HCT116 (cell line): ENCODE results near the gene FGB. TPM values are rescaled to one million over a fixed set of nuclear protein-coding genes. Genes with fewer than 3 reads are reported as not detected.

ENCODE experiments used
- ATAC-seq: fragments of 200-7000 bp; cut with Tn5 transposase; 2 replicates; pipeline ENCODE4 v1.9.1; 2020; ENCODE audit warnings: mild to moderate bottlenecking, moderate library complexity
- BruUV-seq: library from RNA; stranded (reverse); fragments of 400-500 nt; replicated peaks from 2 replicates; lab custom pipeline; 2021; lab: Mats Ljungman, UMichigan
- CTCF ChIA-PET: fragments of 300-600 bp; sonication (Branson Sonifier 250); formaldehyde crosslinking; loops from one replicate; lab custom pipeline; 2021; ENCODE audit warnings: antibody characterized with exemption; lab: Charles Lee
- POLR2A ChIA-PET: fragments of 300-600, 350-600 bp; sonication (Branson Sonifier 250); formaldehyde crosslinking; loops from one replicate; lab custom pipeline; 2021; ENCODE audit warnings: antibody characterized with exemption; lab: Charles Lee
- RAD21 ChIA-PET, 2 experiments: fragments of 300-600 bp; sonication (Branson Sonifier 250); formaldehyde crosslinking; loops; one replicate each; lab custom pipeline; 2023; ENCODE audit warnings: low total read pairs in 2 of 2; ENCODE audit not compliant: uncharacterized antibody in 2 of 2, unreplicated experiment in 2 of 2, low non-redundant PET in 1 of 2; lab: Charles Lee
- DNase-seq: peaks from one replicate; pipeline ENCODE4 v3.0.0-alpha.2; 2010; ENCODE audit warnings: low read depth, low spot score
- H2AFZ ChIP-seq: fragments of 200-600 bp; shearing (Covaris generic), sonication (generic); 2 replicates; pipeline ENCODE4 v1.6.1; 2017; ENCODE audit warnings: low read depth, mixed run types, mixed read lengths, antibody characterized with exemption, low read length; ENCODE audit not compliant: poor library complexity, severe bottlenecking
- H3K27ac ChIP-seq: 2 replicates; pipeline ENCODE4 v1.5.1; 2012; ENCODE audit warnings: low read depth, low read length
- H3K27me3 ChIP-seq: fragments of 200-600 bp; sonication (generic); 2 replicates; pipeline ENCODE4 v1.6.1; 2016; ENCODE audit warnings: mixed run types, low read length, mixed read lengths; ENCODE audit not compliant: insufficient read depth
- H3K36me3 ChIP-seq, 2 experiments: fragments of 200-500 bp in 1 of 2; fragments of 200-600 bp in 1 of 2; sonication (Bioruptor generic) in 1 of 2; sonication (generic) in 1 of 2; 2 replicates each; pipeline versions ENCODE4 v1.5.1 to v1.6.1; 2014 to 2016; ENCODE audit warnings: low read length in 2 of 2, inconsistent platforms in 1 of 2, mixed read lengths in 1 of 2, mixed run types in 1 of 2; ENCODE audit not compliant: insufficient read depth in 2 of 2, control insufficient read depth in 1 of 2
- H3K4me1 ChIP-seq, 2 experiments: fragments of 200-600 bp in 1 of 2; sonication (generic) in 1 of 2; 2 replicates each; pipeline versions ENCODE4 v1.5.1 to v1.6.1; 2012 to 2017; ENCODE audit warnings: low read length in 2 of 2, inconsistent platforms in 1 of 2, mild to moderate bottlenecking in 1 of 2, mixed read lengths in 1 of 2, mixed run types in 1 of 2, moderate library complexity in 1 of 2; ENCODE audit not compliant: insufficient read depth in 2 of 2, control insufficient read depth in 1 of 2
- H3K4me2 ChIP-seq: fragments of 200-600 bp; sonication (generic); 2 replicates; pipeline ENCODE4 v1.6.1; 2017; ENCODE audit warnings: mixed run types, low read length, mixed read lengths
- H3K4me3 ChIP-seq, 2 experiments: fragments of 200-600 bp in 1 of 2; sonication (generic) in 1 of 2; replicated peaks in 1 of 2; 2 replicates each; pipeline ENCODE4 v1.5.1; 2011 to 2016; ENCODE audit warnings: low read length in 2 of 2, control low read depth in 1 of 2, low read depth in 1 of 2, mild to moderate bottlenecking in 1 of 2, mixed read lengths in 1 of 2, mixed run types in 1 of 2
- H3K79me2 ChIP-seq: fragments of 200-600 bp; sonication (generic); 2 replicates; pipeline ENCODE4 v1.6.1; 2017; ENCODE audit warnings: mild to moderate bottlenecking, mixed run types, low read length, moderate library complexity, mixed read lengths; ENCODE audit not compliant: insufficient read depth
- H3K9ac ChIP-seq: fragments of 200-600 bp; sonication (generic); 2 replicates; pipeline ENCODE4 v1.6.1; 2016; ENCODE audit warnings: low read length, mixed read lengths
- H3K9me2 ChIP-seq: fragments of 200-600 bp; sonication (generic), shearing (Covaris generic); 2 replicates; pipeline ENCODE4 v1.6.1; 2017; ENCODE audit warnings: mixed run types, mild to moderate bottlenecking, moderate library complexity; ENCODE audit not compliant: insufficient read depth
- H3K9me3 ChIP-seq, 2 experiments: fragments of 200-500 bp in 1 of 2; fragments of 200-600 bp in 1 of 2; sonication (Bioruptor generic) in 1 of 2; sonication (generic) in 1 of 2; 2 replicates each; pipeline ENCODE4 v1.6.1; 2014 to 2017; ENCODE audit warnings: low read length in 2 of 2, mixed read lengths in 2 of 2, inconsistent platforms in 1 of 2, low read depth in 1 of 2, mild to moderate bottlenecking in 1 of 2, mixed run types in 1 of 2, moderate library complexity in 1 of 2; ENCODE audit not compliant: control insufficient read depth in 1 of 2, insufficient read depth in 1 of 2
- H4K20me1 ChIP-seq: fragments of 200-600 bp; sonication (generic), shearing (Covaris generic); 2 replicates; pipeline ENCODE4 v1.6.1; 2017; ENCODE audit warnings: mixed run types, mild to moderate bottlenecking, moderate library complexity; ENCODE audit not compliant: insufficient read depth
- CBX3 ChIP-seq: IDR thresholded peaks from 2 replicates; pipeline ENCODE4 v1.6.1; 2012; ENCODE audit warnings: low read depth
- POLR2AphosphoS5 ChIP-seq: IDR thresholded peaks from 2 replicates; pipeline ENCODE4 v1.6.1; 2011; ENCODE audit warnings: mild to moderate bottlenecking, low read depth, low read length, moderate library complexity
- RAD21 ChIP-seq: IDR thresholded peaks from 2 replicates; pipeline ENCODE4 v1.6.1; 2012; ENCODE audit warnings: low read depth, mild to moderate bottlenecking
- TCF7L2 ChIP-seq: IDR thresholded peaks from 2 replicates; pipeline ENCODE4 v1.7.0; 2011; ENCODE audit warnings: borderline replicate concordance, inconsistent platforms; ENCODE audit not compliant: insufficient read depth, insufficient read length; ENCODE audit errors: extremely low read depth
- intact Hi-C: fragments of 100-400 bp; cut with micrococcal nuclease; formaldehyde crosslinking; loops from 2 replicates; pipeline ENCODE4 v1.10.0; 2022
- total RNA-seq: library from RNA; stranded (reverse); gene quantifications from one replicate; pipeline ENCODE4 v1.2.1, GENCODE V29; 2021; ENCODE audit not compliant: unreplicated experiment
- TF ChIP-seq, protein P1 (sequence below): IDR thresholded peaks from 2 replicates; pipeline ENCODE4 v1.6.1; 2012
- TF ChIP-seq, protein P2 (sequence below), 3 experiments: fragments of 200-600 bp in 1 of 3; sonication (generic) in 1 of 3; IDR thresholded peaks in 2 of 3; conservative IDR thresholded peaks in 1 of 3; 2 replicates each; pipeline ENCODE4 v1.5.1; 2012 to 2017; ENCODE audit warnings: low read depth in 2 of 3, low read length in 2 of 3, antibody characterized with exemption in 1 of 3, borderline replicate concordance in 1 of 3, control low read depth in 1 of 3, mild to moderate bottlenecking in 1 of 3, mixed read lengths in 1 of 3, mixed run types in 1 of 3, moderate library complexity in 1 of 3; ENCODE audit not compliant: insufficient read depth in 1 of 3

Gene FGB
- total RNA-seq, 1 experiment from 2014 or later: 2.0 TPM

DNA sequence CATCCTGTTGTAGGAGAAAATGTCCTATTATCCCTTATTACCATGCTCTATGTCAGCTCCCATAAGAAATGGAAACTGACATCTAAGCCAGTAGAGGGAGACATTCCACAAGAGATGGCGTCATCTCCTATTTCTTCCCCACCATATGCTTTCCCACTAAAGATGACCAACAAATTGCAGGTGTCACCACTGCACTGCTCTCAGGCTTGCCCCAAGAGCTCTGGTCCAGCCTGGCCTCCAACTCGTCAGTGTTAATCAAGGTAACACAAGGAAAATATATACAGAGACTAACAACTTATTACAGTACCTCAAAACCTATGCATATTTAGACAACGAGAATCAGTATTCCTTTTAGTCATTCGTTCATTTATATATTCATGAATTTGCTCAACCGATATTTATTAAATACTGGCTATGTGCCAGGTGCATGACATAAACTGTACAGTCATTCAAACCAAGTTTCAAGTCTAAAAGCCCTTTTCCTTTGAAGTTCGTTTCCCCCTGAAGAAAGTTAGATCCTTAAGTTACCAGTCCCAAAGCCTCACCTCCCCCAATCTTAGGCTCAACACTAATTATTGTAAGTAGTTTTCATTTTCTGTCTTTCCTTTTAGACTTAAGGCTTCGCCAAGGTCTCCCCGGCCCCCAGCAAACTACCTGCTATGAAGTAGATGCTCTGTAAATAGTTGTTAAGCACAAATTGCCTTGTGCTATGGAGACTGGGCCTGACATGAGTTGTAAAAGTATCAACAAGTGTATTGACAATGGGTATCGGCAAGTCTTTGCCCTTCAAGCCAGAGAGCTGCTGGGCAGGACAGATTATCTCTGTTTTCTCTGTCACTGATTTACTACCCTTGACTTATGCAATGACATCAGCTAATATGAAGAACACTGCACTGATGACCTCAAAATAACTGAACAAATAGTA, 3.1 kb upstream of the FGB start:
- ChIA-PET POLR2A (interaction anchor here (1.3 to 1.5 kb wide), 2 partner anchors 9 to 59 kb away, joined by 4 read pairs; partner anchors contain the start of gene PLRG1), CTCF (interaction anchor here (0.6 to 5.6 kb wide), 18 partner anchors 8 to 247 kb away, joined by 3 to 119 read pairs (median 4); partner anchors contain the start of genes FGG and PLRG1), RAD21 (interaction anchor here (0.7 to 1.4 kb wide), 5 partner anchors 51 to 64 kb away, joined by 3 to 16 read pairs (median 3); no protein-coding TSS in a partner anchor)
- ATAC-seq: peak; percentile 95
- Histone ChIP-seq H3K9me2 (no peaks in the 10 kb centered on the region), H2AFZ (no peak overlapping the region), H3K36me3 (no peaks in the 10 kb centered on the region), H3K79me2 (no peaks in the 10 kb centered on the region), H3K27me3 (no peaks in the 10 kb centered on the region), H3K4me2 (no peak overlapping the region), H3K9me3 (no peaks in the 10 kb centered on the region), H3K4me3 (no peak overlapping the region), H3K4me1 (no peaks in the 10 kb centered on the region), H4K20me1 (no peaks in the 10 kb centered on the region), H3K27ac (no peak overlapping the region), H3K9ac (no peak overlapping the region)
- peak; percentile 44 for DNase-seq
- TF ChIP-seq, protein P1, sequence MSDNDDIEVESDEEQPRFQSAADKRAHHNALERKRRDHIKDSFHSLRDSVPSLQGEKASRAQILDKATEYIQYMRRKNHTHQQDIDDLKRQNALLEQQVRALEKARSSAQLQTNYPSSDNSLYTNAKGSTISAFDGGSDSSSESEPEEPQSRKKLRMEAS: peak; percentile 27; the same call in 1 of the 2 replicates
- TF ChIP-seq CBX3 (peak; percentile 80), POLR2AphosphoS5 (no peak), RAD21 (peak; percentile 83), TCF7L2 (no peak)
- TF ChIP-seq, protein P2, sequence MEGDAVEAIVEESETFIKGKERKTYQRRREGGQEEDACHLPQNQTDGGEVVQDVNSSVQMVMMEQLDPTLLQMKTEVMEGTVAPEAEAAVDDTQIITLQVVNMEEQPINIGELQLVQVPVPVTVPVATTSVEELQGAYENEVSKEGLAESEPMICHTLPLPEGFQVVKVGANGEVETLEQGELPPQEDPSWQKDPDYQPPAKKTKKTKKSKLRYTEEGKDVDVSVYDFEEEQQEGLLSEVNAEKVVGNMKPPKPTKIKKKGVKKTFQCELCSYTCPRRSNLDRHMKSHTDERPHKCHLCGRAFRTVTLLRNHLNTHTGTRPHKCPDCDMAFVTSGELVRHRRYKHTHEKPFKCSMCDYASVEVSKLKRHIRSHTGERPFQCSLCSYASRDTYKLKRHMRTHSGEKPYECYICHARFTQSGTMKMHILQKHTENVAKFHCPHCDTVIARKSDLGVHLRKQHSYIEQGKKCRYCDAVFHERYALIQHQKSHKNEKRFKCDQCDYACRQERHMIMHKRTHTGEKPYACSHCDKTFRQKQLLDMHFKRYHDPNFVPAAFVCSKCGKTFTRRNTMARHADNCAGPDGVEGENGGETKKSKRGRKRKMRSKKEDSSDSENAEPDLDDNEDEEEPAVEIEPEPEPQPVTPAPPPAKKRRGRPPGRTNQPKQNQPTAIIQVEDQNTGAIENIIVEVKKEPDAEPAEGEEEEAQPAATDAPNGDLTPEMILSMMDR (IDR thresholded peaks at IDR 0.05 in 2 of 3, conservative IDR thresholded peaks at IDR 0.05 in 1 of 3; ENCODE audit: borderline replicate concordance in 1 of 3, insufficient read depth in 1 of 3, low read depth in 2 of 3, low read length in 2 of 3): peak; percentile 53 to 76 (median 65)
- intact Hi-C loops: loop anchor here (1.0 to 10.0 kb wide), 5 partner anchors 59 to 468 kb away; no protein-coding TSS in a partner anchor
- BruUV-seq: no TSS peak
